Gastroesophageal sphincter (tissue), 2 donors: ENCODE data around the gene PRKN.

Experiments
- POLR2A ChIP-seq, 2 donors: fragments of 450-650 bp; IDR thresholded peaks; one replicate each; pipeline ENCODE4 v1.6.1; 2017; ENCODE audit warnings: antibody characterized with exemption in 2 of 2, mild to moderate bottlenecking in 2 of 2, moderate library complexity in 1 of 2
- POLR2AphosphoS5 ChIP-seq: sonication (generic); formaldehyde crosslinking; IDR thresholded peaks from one replicate; pipeline ENCODE4 v1.6.1; 2017; ENCODE audit warnings: antibody characterized with exemption

DNA sequence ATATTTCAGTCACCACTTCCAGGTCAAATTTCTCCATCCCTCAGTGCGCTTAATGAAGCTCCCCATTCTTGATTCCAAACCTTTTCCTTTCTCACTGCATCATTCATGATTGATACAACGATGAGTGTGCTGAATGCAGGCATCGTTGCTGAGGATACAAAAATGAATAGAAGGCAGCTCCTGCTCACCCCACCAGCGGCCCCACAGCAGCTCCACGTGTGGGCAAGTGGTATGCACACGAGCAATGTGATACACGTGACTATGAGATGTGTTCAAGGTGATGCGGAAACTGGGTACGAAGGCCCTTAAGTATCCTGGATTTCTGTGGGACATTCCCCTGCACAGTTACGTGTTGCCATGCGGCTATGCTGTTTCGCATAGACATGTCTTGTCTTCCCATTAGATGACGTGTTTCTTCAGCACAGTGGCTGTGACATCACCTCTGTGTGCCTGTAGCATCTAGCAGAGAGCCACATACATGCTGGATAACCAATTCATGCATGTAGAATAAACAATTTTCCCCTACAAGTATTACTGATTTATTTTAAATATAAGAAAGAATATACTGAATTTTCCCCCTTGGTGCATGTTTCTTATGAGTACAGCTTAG, 1193.2 kb downstream of the PRKN start:
- TF ChIP-seq POLR2A (IDR thresholded peaks at IDR 0.05) (no peak), POLR2AphosphoS5 (no peak)
